Hematopoietic multipotent progenitor cell treated with erythropoietin and hydrocortisone succinate and interleukin-3 and kit ligand, for 8 days (in vitro differentiated cells): ENCODE measurements around the gene HTT-AS.
A peak's percentile ranks its signal among the peaks of the same experiment; 100 is the strongest.

Experiments
- DNase-seq: peaks from one replicate; pipeline ENCODE4 v3.0.0-alpha.2; 2015

HTT-AS gene

DNA sequence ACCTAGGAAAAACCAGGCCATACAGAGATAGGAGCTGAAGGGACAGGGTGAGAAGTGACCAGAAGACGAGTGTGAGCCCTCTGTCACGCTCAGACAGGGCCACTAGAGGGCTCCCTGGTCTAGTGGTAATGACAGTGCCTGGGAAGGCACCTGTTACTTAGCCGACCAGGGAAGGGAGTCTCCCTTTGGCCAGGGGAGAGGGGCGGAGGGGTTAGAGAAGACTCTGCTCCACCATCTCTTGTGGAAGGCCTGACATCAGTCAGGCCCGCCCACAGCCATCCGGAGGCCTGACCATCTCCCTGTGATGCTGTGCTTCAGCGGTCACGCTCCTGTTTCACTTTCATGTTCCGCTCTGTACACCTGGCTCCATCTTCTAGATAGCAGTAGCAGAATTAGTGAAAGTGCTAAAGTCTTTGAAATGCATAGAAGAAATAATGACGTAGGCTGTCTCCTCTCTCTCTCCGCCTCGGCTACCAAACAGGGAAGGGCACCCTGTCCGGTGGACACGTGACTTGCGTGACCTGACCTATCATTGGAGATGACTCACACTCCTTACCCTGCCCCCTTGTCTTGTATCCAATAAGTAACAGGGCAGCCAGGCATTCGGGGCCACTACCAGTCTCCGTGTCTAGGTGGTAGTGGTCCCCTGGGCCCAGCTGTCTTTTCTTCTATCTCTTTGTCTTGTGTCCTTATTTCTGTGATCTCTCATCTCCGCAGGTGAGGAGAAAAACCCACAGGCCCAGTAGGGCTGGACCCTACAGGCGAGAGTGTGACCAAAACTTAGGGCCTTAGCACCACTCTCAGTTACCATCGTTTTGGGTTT lies 26.7 kb downstream of the HTT-AS start:
- peak; percentile 70 for DNase-seq

DNA sequence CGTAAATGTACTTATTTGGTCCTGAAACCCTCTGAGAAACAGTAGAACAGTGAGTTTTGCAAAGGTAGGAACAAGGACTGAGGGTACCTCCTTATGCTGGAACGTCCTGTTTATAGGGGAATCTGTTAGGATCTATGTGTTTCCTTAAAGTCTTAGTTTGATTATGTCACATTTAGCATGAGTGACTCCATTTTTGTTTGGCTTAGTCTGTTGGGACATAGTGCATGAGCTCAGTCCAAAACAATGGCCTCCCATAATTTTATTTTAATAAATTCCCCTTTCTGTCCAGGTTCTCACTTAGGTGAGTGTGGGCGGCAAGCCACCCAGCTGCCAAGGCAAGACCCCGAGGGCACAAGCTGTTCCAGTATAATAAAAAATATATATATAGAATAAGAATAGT lies 27.7 kb downstream of the HTT-AS start:
- no peak for DNase-seq

DNA sequence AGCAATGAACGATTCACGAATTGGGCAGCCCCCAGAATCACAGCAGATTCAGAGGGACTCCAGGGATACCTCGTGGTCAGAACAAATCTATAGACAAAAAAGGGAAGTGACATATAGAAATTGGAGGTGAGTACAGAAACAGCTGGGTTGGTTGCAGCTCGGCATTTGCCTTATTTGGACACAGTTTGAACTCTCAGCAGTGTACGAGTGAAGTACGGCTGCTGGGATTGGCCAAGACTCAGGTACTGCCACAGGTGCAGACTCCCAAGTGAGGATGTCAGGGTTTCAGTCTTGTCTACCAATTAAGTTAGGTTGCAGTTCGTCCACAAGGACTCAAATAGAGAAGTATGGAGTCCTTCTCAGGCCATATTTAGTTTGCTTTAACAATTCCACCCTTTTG lies 28.2 kb downstream of the HTT-AS start:
- no peak for DNase-seq

- peak; percentile 58 for DNase-seq
Measured at GRCh38 chr4:3044870-3045819, 29.2 kb downstream of the HTT-AS start.

DNA sequence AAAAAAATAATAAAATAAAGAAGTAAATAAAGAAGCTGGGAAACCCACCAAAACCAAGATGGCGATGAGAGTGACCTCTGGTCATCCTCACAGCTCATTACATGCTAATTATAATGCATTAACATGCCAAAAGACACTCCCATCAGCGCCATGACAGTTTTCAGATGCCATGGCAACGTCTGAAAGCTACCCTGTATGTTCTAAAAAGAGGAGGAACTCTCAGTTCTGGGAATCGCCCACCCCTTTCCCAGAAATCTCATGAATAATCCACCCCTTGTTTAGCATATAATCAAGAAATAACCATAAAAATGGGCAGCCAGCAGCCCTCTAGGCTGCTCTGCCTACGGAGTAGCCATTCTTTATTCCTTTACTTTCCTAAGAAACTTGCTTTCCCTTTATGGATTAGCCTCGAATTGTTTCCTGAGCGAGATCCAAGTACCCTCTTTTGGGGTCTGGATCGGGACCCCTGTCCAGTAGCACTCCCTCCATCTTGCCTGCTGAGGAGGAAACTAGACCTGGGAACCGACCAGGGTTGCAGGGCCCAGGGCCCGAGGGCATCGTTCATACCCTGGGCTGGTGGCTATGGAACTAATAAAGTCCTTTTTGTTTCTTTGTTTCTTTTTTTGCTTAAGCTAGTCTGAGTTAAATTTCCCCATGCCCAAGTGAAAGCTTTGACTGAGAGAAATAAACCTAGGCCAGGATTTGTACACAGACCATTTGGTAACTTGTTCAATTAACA lies 30.9 kb downstream of the HTT-AS start:
- peak; percentile 29 for DNase-seq

- no peak for DNase-seq
Measured at GRCh38 chr4:3042226-3042625, 32.1 kb downstream of the HTT-AS start.

DNA sequence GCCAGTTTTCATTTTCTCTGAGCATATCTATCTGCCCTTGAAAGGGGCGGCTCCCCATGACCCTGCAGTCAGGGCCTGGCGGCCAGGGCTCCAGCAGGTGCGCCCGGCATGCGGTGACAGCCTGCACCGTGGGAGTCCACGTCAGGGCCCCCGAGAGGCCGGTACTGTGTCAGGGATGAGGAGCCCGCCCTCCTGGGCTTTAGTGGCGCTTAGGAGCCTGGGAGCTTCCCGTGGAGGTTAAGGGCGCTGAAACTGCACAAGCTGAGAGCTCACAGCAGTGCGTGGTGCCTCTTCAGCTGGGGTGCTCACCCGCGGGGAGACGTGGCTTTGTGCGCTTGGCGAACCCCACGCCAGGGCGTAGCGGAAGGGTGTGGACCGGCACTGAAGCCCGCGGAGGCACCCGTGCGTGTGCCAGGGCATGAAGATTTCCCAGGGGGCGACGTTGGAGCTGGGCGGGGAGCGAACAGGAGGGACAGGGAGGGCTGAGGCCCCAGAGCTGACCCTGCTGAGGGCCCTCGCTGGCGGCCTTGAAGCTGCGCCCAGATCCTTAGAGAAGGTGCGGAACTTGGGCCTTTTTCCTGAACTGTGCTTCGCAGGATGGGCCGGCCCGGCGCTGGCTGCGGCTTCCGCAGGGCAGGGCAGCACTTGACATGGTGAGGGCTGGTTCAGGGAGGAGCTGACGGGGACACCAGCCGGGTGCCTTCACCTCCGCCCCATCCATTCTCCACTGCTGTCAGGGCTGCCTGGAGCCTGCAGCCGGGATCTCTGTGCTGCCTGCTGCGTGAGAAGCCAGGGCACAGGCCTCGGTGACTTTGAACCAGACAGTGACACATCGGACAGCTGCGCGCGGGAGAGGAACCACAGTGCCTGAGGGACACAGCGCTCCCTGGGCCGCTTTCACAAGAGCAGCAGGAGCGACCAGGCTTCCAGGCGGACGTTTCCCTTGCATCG lies 32.9 kb downstream of the HTT-AS start:
- DNase-seq, result peak; percentile 55

DNA sequence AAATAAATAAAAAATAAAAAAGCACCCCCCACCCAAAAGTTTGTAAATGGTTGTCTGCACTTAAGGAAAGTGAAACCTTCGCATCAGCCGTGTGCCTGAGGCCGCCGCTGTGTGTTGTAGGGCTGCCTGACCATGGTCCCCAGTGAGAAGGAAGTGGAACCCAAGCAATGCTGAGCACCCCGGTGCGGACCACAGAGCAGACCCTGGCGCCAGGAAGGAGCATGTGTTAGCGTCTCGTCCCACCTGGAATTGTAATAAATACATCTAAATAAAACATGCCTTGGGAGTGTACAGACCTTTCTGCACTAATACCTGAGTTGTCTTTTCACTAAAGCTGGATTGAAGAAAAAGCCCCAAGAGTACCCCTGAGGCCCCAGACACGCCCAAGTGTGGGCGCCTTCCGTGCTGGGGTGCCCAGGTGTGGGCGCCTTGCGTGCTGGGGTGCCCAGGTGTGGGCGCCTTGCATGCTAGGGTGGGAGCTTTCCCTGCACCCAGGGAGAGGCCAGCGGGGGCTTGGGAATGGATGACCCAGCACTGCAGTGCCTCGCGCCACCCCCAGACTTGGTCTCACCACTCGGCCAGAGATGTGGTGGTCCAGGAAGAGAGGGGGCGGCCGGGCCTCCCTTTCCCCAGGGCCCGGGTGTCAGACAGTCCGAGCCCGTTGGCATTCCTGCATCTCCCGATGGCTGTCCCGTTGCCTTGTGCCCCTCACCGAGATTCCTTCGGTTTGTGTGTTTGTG lies 33.7 kb downstream of the HTT-AS start:
- DNase-seq, result no peak

DNA sequence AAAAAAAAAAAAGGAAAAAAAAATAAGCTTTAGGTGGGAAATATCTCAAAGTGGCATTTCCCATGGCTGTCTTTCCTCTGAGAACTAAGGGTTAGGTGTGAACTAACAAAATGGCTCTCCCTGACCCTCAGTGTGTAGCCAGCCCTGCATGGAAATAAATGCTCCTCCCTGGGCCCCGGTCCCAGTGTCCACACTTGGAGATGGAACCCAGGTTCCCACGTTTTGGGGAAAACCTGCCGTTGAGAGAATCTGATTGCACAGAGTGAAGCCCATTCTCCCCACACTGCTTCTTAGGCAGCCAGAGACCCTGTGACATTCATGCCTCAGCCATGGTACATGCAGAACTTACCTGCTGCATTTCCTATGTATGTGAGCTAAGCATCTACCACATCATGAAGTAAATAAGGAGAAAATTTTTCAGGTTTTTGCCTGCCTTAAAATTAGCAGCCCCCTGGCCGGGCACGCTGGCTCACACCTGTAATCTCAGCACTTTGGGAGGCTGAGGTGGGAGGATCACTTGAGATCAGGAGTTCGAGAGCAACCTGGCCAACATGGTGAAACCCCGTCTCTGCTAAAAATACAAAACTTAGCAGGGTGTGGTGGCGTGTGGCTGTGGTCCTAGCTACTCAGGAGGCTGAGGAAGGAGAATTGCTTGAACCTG lies 34.5 kb downstream of the HTT-AS start:
- DNase-seq, result no peak

DNA sequence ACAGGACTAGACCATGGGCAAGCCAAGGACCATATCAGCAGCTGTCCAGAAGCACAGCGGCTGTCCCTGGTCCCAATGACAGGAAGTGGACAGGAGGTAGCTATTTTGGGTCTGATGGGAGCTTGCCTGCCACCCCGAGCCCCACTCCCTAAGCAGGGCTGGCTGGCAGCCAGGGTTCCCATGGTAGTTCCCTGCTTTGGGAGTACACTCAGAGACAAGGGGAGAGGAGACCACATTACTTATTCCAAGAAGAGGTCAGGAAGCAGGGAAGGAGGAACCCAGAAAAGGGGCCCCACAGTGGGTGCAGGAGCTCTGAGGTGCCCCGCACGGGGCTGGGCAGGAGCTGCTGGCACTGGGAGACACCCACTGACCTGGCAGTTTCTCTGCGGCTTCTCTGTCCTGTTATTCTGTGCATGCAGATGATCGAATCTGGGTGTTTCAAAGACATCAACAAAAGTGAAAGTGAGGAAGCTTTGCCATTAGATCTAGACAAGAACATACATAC lies 36.3 kb downstream of the HTT-AS start:
- peak; percentile 57 for DNase-seq

GRCh38 chr4:3036131-3036952 lies 38.0 kb downstream of the HTT-AS start:
- DNase-seq, result no peak

DNA sequence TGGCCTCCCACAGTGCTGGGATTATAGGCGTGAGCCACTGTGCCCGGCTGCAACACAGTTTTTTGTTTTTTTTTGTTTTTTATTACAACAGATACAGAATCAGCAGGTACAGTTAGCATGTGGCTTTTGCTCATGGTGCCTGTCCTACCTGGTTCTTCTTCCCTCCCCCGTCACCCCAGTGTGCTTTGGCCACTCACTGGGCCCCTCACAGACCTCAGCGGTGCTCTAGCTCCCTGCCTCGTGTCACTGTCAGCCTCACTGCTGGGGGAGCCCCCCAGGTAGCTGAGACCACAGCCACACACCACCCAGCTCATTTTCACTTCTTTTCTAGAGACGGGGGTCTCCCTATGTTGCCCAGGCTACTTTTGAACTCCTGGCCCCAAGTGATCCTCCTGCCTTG lies 38.7 kb downstream of the HTT-AS start:
- no peak for DNase-seq

- no peak for DNase-seq
Measured at GRCh38 chr4:3035249-3035648, 39.1 kb downstream of the HTT-AS start.

GRCh38 chr4:3034231-3034630 lies 40.1 kb downstream of the HTT-AS start:
- DNase-seq, result no peak

DNA sequence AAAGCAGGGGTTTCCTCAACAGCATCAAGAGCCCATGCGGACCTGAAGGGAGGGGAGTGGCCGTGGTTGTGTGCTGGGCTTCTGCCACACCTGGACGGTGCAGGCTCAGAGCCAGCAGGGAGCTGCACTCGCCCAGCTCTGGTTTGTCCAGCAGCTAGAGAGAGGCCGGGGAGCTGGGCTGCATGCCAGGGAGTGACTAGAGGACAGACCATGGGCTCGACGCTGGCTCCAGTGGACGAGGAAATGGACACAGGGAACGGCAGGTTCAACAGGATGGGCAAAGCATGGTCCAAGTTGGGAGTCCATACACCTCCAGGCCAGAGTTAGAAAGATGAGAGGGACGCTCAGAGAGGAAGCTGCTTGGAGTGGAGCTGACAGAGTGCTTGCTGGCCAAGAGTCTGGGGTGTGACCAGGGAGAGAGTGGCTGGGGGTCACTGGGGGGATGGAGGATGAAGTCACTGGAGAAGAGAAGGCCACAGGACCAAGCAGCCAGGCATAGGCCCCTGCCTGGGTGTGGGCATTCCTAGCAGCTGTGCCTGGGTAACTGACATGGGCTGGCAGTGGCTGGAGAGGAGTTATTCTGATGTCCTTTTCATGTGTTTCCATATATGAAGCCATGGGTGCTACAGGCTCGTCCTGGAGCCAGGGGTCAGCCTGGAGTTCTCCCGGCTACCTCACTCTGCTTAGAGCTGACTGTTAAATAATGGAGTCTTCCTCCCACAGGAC lies 42.8 kb downstream of the HTT-AS start:
- no peak for DNase-seq

GRCh38 chr4:3030566-3031356 lies 43.6 kb downstream of the HTT-AS start:
- no peak for DNase-seq

GRCh38 chr4:3029464-3029863 lies 44.9 kb downstream of the HTT-AS start:
- DNase-seq, result no peak

DNA sequence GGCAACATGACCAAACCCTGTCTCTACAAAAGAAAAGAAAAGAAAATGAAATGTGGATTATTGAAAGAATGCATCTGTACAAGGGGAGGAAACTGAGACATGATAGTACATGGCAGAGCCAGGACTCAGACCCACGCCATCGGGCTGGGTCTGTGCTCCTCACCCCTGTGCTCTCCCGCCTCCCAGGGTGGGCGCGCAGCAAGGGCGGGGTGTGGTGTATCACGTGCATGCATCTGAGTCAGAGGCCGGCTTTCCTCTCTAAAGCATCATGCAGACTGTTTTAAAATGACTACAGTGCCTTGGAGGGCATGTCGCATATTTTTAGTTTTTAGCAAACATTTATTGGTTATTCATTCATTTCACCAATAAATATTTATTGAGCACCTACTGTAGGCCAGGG lies 47.8 kb downstream of the HTT-AS start:
- peak; percentile 8 for DNase-seq
